Endothelial cell (in vitro differentiated cells): ENCODE results near the gene NCBP2. TPM values are rescaled to one million over a fixed set of nuclear protein-coding genes. Genes with fewer than 3 reads are reported as not detected.

Experiments
- DNase-seq: peaks from one replicate; pipeline ENCODE4 v3.0.0; 2021; ENCODE audit warnings: low spot score
- H3K27ac Mint-ChIP-seq: one replicate; pipeline ENCODE4 v1.8.0; 2021; ENCODE audit warnings: mixed read lengths, inconsistent platforms; ENCODE audit not compliant: unreplicated experiment
- H3K27me3 Mint-ChIP-seq: one replicate; pipeline ENCODE4 v1.8.0; 2021; ENCODE audit warnings: mild to moderate bottlenecking, moderate library complexity, mixed read lengths, inconsistent platforms; ENCODE audit not compliant: unreplicated experiment
- H3K36me3 Mint-ChIP-seq: one replicate; pipeline ENCODE4 v1.8.0; 2021; ENCODE audit warnings: mild to moderate bottlenecking, low read depth, mixed read lengths, inconsistent platforms; ENCODE audit not compliant: unreplicated experiment
- H3K4me1 Mint-ChIP-seq: one replicate; pipeline ENCODE4 v1.8.0; 2021; ENCODE audit warnings: mild to moderate bottlenecking, mixed read lengths, inconsistent platforms; ENCODE audit not compliant: unreplicated experiment
- H3K4me3 Mint-ChIP-seq: one replicate; pipeline ENCODE4 v1.8.0; 2021; ENCODE audit warnings: mild to moderate bottlenecking, mixed read lengths, inconsistent platforms; ENCODE audit not compliant: unreplicated experiment
- H3K9me3 Mint-ChIP-seq: one replicate; pipeline ENCODE4 v1.8.0; 2021; ENCODE audit warnings: mixed read lengths, inconsistent platforms; ENCODE audit not compliant: unreplicated experiment
- total RNA-seq: library from RNA; stranded (reverse); fragmentation: NEBNext Ultra II Directional; extraction: Animal tissue kit (Norgen Biotek cat#: 25700); gene quantifications from one replicate; pipeline ENCODE4 v1.2.1, GENCODE V29; 2021; ENCODE audit not compliant: unreplicated experiment
- TF ChIP-seq, protein P1 (sequence below): fragments of 200-600 bp; sonication (generic); IDR thresholded peaks from one replicate; pipeline ENCODE4 v1.5.0; 2021; ENCODE audit warnings: antibody characterized with exemption; ENCODE audit not compliant: unreplicated experiment

The NCBP2 gene
- total RNA-seq, 1 donor from 2014 or later = 61.0 TPM

GRCh38 chr3:196931828-196932587, 10.3 kb downstream of the NCBP2 start:
- TF ChIP-seq, protein P1, sequence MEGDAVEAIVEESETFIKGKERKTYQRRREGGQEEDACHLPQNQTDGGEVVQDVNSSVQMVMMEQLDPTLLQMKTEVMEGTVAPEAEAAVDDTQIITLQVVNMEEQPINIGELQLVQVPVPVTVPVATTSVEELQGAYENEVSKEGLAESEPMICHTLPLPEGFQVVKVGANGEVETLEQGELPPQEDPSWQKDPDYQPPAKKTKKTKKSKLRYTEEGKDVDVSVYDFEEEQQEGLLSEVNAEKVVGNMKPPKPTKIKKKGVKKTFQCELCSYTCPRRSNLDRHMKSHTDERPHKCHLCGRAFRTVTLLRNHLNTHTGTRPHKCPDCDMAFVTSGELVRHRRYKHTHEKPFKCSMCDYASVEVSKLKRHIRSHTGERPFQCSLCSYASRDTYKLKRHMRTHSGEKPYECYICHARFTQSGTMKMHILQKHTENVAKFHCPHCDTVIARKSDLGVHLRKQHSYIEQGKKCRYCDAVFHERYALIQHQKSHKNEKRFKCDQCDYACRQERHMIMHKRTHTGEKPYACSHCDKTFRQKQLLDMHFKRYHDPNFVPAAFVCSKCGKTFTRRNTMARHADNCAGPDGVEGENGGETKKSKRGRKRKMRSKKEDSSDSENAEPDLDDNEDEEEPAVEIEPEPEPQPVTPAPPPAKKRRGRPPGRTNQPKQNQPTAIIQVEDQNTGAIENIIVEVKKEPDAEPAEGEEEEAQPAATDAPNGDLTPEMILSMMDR = no peak
- H3K36me3 Mint-ChIP-seq = peaks cover 51% of the 10 kb centered on the region
- H3K9me3 Mint-ChIP-seq = no peaks in the 10 kb centered on the region

GRCh38 chr3:196931157-196931556, 11.2 kb downstream of the NCBP2 start:
- TF ChIP-seq, protein P1 = no peak
- Mint-ChIP-seq H3K36me3 (peaks cover 43% of the 10 kb centered on the region), H3K27me3 (peaks cover 3% of the 10 kb centered on the region), H3K9me3 (no peaks in the 10 kb centered on the region), H3K4me1 (no peaks in the 10 kb centered on the region), H3K27ac (no peak overlapping the region), H3K4me3 (no peak overlapping the region)
- DNase-seq = no peak

More at GRCh38 chr3:196931828-196932587, 10.3 kb downstream of the NCBP2 start:
- Mint-ChIP-seq H3K27ac (no peak overlapping the region), H3K4me3 (no peak overlapping the region), H3K4me1 (no peaks in the 10 kb centered on the region), H3K27me3 (peaks cover 1% of the 10 kb centered on the region)
- no peak for DNase-seq

DNA sequence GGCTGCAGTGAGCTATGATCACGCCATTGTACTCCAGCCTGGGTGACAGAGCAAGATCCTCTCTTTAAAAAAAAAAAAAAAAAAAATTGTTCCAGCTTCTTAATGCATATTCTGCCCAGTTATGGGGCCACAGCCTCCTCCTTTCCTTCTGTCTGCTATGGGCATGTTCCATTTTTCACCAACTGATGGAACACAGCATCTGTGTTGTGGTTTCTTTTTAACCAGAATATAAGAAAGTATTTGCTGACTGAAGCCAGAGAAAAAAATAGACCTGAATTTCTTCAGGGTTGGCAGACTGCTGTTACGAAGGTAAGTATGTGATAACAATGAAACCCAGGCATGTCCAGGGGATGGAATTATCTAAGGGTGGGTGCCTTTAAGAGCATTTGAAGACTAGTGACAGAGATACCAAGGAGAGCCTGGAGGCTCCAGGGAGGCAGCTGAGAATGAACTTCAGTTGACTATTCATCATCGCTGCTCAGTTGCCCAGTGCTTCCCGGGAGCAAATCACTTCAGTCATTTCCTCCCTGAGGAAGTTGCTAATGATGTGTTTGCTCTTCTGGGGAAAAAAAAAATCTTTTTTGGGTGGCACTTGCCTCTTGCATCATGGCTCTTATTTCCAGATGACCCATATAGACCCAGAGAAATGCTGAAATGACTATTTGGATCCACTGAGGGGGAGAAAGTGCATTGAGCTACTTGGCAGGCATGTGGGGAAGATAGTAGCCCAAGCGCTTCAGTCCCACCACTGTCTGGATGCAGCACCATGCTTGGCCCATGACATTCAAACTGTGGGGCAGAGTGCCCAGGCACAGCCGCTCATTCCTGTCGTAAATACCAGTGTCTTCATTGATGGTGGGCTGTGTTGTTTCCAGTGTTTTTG, 14.5 kb downstream of the NCBP2 start:
- H3K4me1 Mint-ChIP-seq = no peaks in the 10 kb centered on the region
- TF ChIP-seq, protein P1 = no peak
- H3K4me3 Mint-ChIP-seq = no peak overlapping the region
- peaks cover 36% of the 10 kb centered on the region for H3K36me3 Mint-ChIP-seq
- DNase-seq = no peak
- no peaks in the 10 kb centered on the region for H3K9me3 Mint-ChIP-seq
- no peak overlapping the region for H3K27ac Mint-ChIP-seq
- peaks cover 3% of the 10 kb centered on the region for H3K27me3 Mint-ChIP-seq

DNA sequence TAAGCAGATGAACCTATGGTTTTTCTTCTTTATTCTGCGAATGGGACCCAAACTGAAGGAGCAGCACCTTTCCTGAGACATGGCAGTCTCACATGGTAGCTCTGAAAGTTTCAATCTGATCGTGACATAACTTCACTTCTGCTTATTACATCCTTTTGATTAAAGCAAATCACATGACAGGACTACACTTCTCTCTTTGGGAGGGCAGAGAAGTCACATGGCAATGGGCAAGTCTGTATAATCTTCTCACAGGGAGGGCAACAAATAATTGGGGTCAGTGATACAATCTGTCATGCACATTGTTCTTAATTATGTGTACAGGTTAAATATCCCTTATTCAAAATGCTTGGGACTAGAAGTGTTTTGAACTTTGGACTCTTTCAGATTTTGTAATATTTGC, 21.6 kb downstream of the NCBP2 start:
- H3K27me3 Mint-ChIP-seq = no peaks in the 10 kb centered on the region
- TF ChIP-seq, protein P1 = no peak
- peaks cover 8% of the 10 kb centered on the region for H3K36me3 Mint-ChIP-seq
- H3K9me3 Mint-ChIP-seq = no peaks in the 10 kb centered on the region
- H3K4me1 Mint-ChIP-seq = no peaks in the 10 kb centered on the region
- H3K4me3 Mint-ChIP-seq = no peak overlapping the region
- no peak overlapping the region for H3K27ac Mint-ChIP-seq
- no peak for DNase-seq

GRCh38 chr3:196918968-196919367, 23.4 kb downstream of the NCBP2 start:
- H3K4me1 Mint-ChIP-seq = no peaks in the 10 kb centered on the region
- no peak for DNase-seq
- H3K9me3 Mint-ChIP-seq = no peaks in the 10 kb centered on the region
- no peak overlapping the region for H3K27ac Mint-ChIP-seq
- TF ChIP-seq, protein P1 = no peak
- H3K36me3 Mint-ChIP-seq = peaks cover 13% of the 10 kb centered on the region
- H3K4me3 Mint-ChIP-seq = no peak overlapping the region
- no peaks in the 10 kb centered on the region for H3K27me3 Mint-ChIP-seq
